Fibroblast of gingiva (primary cell): ENCODE measurements around the gene PARVA.
"Not testable (repeated sequence)": the region's sequence is repeated elsewhere in the genome, so short reads cannot be mapped to it uniquely, and the experiment has no call there.

Experiments used
- DNase-seq: peaks from one replicate; pipeline ENCODE4 v3.0.0-alpha.2; 2011; ENCODE audit warnings: low read depth

The PARVA gene

GRCh38 chr11:12503886-12504285 is 126.5 kb downstream of the PARVA start:
- DNase-seq, result no peak

DNA sequence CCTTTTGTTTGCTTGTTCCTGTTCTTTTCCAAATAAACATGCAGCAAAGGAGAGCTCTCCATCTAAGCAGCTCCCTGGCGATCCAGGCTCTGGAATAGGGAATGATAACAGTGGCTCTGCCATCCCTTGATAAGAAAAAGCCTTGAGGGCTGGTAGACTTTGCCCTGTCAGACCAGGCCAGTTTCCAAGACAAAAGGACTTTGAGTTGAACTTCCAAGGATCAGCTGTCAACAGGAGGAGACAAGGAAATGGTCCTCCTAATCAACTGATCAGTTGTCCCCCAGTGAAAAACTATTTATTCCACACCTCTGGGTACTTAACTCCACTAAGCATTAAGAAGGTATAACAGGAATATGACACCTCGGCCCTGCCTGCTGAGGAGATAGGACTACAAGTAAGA is 127.8 kb downstream of the PARVA start:
- no peak for DNase-seq

DNA sequence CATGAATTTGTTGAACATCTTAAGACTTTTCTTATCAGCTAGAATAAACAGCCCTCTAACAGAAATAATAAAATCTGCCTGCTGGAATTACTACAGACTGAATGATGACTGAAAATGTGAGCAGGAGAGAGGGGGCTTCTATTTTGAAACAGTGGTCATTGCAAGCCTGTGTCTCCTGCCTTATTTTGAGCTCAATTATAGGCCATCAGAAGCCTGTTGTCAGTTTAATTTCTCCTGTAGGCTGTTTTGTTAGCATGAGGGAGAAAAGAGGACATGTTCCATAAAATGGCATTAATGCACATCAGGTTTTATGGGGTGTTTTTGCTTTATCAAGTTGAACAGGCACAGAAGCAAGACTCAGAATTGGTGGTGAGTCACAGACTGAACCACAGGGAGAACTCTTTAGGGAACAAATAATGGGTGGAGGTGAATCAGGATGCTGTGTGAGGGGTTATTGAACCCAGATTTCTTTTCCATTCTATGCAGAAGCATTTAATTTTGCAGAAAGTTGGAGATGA is 129.1 kb downstream of the PARVA start:
- no peak for DNase-seq

GRCh38 chr11:12507391-12507790 is 130.0 kb downstream of the PARVA start:
- DNase-seq, result no peak

DNA sequence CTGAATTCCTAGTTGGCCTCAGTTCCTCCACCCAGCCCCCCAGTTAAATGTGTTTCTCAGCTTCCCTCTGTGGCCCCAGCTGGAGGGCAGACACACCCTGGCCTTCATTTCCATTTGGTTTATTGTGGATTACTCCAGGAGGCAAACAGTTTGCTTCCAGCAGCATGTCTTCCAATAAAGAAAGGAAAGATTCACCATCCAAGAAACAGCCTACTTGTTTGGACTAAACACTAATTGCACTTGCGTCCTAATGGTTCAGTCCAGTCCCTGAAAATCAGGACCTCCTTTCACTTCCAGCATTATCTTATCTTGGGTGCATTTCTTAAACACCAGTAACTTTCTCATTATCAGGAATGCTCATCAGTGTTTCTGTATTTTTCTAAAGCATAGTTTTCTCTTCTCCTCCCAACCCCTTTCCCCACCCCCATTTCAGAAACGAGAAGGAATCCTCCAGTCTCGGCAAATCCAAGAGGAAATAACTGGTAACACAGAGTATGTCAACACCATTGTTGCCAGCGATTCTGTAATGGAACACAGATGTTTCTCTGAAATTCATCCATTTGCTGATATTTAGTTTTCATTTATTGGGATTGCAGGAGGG is 130.9 kb downstream of the PARVA start:
- peak; percentile 78 for DNase-seq

- DNase-seq, result no peak
Observed at GRCh38 chr11:12509371-12509770, 132.0 kb downstream of the PARVA start.

GRCh38 chr11:12512132-12512531 is 134.8 kb downstream of the PARVA start:
- no peak for DNase-seq

- DNase-seq, result no peak
Observed at GRCh38 chr11:12512826-12513395, 135.5 kb downstream of the PARVA start.

DNA sequence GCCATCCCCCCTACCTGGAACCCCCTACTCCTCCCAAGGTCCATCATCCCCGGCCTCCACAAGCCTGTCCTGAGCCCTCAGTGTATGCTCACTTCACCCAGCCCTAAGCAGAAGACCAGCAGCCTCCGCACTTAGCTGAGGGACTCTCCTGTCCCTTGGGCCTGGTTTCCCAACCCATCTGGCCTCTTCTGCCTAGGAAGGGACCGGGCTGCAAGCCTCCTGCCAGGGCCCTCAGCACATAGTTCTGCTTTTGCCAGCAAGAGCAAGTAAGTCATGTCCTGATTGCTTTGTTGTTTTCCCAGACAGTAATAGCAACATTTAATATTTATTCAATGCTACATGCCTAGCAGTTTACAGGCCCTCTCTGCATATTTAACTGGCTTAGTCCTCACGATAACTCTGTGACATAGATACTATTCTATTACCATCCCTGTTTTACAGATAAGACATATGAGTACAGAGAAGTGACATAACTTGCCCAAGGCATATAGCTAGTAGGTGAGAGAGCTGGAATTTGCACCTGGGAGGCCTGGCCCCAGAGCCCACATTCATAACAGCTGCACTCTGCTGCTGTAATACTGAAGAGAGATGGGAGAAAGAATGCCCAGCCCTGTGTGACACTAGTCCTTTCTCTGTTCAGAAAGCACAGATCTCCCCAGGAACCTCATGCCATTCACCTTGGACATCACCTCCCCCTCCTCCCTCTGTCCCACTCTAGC is 139.2 kb downstream of the PARVA start:
- peak; percentile 61 for DNase-seq

DNA sequence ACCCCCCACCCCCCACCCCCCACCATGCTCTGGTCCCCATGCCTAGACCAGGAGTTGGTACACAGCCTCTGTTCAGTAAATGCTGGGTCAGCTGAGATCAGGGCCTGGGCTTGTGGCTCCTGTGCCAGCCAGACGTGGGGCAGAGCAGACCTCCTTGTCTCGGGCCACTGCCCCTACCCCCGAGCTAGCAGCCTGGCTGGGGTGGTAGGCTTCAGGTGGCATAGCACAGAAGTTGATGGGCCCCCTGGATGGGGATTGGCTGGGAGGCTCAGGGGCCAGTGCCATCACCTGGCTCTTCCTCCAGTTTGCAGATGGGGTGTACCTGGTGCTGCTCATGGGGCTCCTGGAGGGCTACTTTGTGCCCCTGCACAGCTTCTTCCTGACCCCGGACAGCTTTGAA is 139.9 kb downstream of the PARVA start:
- DNase-seq, result no peak

DNA sequence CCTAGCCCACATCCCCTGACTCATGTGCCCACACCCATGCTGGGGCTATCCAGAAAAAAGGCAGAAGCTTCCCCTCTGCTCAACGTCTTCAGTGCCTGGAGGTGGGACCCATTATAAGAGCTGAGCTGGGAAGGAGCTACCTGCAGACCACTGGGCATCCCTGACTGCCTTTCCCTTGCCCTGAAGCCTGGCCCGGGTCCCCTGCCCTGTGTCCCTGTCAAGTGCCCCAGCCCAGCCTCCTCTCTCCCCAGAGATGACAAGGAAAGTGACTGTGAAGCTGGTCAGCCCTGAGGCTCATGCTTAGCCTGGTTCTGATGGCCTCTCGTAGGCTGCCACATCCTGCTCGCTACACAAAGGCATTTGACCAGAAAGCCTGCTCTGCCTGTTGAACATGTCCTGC is 140.4 kb downstream of the PARVA start:
- no peak for DNase-seq

GRCh38 chr11:12518606-12519385 is 141.4 kb downstream of the PARVA start:
- DNase-seq, result no peak

- no peak for DNase-seq
Observed at GRCh38 chr11:12520054-12520453, 142.7 kb downstream of the PARVA start.

GRCh38 chr11:12520576-12520975 is 143.2 kb downstream of the PARVA start:
- DNase-seq, result not testable (repeated sequence)

DNA sequence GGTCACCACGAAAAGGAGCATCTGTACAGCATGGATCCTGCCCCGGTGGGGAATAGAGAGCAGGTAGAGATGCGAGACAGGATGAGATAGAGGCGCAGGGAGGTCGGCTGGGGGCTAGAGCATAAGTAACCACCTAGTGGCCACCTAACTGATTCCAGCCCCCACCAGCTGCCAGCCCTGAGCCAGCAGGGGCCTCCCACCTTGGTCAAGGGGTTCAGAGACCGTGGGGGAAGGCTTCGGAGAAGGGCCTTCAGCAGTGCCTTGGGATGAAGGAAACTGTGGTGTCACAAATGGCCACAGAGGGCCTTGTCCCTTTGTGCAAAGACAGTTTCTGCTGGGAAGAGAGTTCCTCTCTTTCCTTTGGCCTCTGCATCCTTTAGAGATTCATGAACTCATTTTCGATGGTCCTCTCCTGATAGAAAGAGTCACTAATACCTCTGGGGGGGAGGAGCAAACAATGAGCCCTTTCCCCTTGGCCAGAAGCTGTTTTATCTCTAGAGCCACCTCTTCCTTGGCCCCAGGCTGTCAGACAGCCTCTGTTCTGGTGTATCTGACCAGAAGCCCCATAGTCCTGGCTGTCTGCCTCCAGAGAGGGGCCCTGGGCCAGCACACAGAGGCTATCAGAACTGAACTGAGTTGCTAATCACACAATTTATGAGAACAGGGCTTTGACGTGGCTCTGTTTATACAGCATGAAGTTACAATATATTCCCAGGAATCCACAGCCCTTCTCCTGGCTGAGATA is 146.0 kb downstream of the PARVA start:
- DNase-seq, result no peak

GRCh38 chr11:12524865-12525264 is 147.5 kb downstream of the PARVA start:
- no peak for DNase-seq

DNA sequence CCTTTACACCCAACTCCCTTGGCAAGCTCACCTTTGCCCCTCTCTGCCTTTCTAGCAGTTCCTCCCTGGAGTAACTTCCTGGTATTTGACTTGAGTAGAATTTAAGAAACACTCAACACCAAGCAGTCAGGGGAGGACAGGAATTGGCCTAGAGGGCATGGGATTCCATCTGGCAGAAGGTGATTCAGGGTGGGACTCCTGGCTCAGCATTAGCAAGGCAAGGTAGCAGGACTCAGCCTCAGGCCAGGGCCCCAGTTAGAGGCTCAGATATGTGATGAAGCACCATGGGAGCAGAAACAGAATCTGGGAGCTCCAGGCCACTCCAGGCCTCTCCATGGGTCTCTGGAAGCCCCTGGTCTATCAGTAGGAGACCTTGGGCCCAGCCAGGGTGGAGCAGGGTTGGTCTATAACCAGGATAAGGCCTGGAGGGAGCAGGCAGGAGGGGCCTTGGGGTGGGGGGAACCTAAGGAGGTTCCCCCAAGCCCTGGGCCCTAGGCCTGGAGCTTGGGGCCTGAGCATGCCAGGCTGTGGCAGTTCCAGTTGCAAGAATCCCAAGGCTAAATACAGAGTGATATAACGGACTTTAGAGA is 148.2 kb downstream of the PARVA start:
- no peak for DNase-seq

DNA sequence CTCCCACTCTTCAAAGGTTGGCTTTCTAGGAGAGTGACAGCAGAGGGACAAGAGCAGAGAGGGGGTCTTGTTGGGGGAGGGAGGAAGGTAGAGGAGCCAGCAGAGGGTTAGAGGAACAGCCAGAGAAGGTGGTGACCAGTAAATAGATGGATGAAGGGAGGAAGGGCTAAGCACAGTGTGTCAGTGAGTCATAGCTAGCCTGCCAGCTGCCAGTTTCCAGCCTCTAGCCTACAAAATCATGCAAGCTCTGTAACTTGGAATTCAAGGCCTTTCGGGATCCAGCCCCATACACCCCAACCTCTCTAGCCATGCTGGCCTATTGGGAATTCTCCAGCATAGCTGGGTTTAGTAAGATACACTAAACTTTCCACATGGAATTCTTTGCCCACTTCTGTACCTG is 149.4 kb downstream of the PARVA start:
- DNase-seq, result peak; percentile 70

- DNase-seq, result peak; percentile 23
Observed at GRCh38 chr11:12528487-12528886, 151.1 kb downstream of the PARVA start.

GRCh38 chr11:12529041-12529440 is 151.7 kb downstream of the PARVA start:
- peak; percentile 61 for DNase-seq

DNA sequence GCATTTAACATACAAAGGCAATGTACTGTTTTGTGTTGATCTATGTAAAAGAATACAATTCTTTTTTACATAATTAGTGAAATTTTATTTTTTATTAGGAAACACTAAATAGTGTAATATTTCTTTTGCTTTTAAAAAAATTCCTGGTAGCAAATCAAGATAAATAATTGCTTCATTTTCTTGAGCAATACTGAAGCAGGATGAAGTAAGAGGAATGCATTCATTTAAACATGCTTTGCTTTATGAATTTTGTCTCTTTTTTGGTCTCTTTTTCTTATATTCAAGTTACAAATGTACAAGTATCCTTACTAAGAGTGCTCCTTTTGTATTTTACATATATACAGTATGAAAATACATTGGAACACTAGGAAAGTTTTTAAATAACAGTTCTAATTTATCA is 152.4 kb downstream of the PARVA start:
- DNase-seq, result peak; percentile 59
